PFSK-1 (cell line): ENCODE data around the gene MAPK12.

Source experiments
- FOXP2 ChIP-seq: optimal IDR thresholded peaks from 2 replicates; pipeline ENCODE3; 2011; ENCODE audit warnings: borderline replicate concordance, control low read depth, inconsistent platforms; ENCODE audit not compliant: insufficient read depth; ENCODE audit errors: extremely low read length, extremely low read depth
- POLR2AphosphoS5 ChIP-seq: IDR thresholded peaks from 2 replicates; pipeline ENCODE4 v1.6.1; 2012; ENCODE audit warnings: low read depth, mild to moderate bottlenecking, control low read depth, low read length, moderate library complexity
- SIN3A ChIP-seq: IDR thresholded peaks from 2 replicates; pipeline ENCODE4 v1.6.1; 2012; ENCODE audit warnings: mild to moderate bottlenecking, low read length, moderate library complexity, borderline replicate concordance; ENCODE audit not compliant: insufficient read depth
- TAF1 ChIP-seq: IDR thresholded peaks from 2 replicates; pipeline ENCODE4 v1.6.1; 2012; ENCODE audit warnings: low read length, control low read depth, borderline replicate concordance; ENCODE audit not compliant: insufficient read depth
- TF ChIP-seq, protein P1 (sequence below), 2 experiments: IDR thresholded peaks; 2 replicates each; pipeline versions ENCODE4 v1.6.1 to v1.8.0; 2011 to 2012; ENCODE audit warnings: low read depth in 2 of 2, low read length in 2 of 2, control low read depth in 1 of 2, inconsistent platforms in 1 of 2, mild to moderate bottlenecking in 1 of 2, moderate library complexity in 1 of 2; ENCODE audit not compliant: insufficient read depth in 1 of 2

The MAPK12 gene

DNA sequence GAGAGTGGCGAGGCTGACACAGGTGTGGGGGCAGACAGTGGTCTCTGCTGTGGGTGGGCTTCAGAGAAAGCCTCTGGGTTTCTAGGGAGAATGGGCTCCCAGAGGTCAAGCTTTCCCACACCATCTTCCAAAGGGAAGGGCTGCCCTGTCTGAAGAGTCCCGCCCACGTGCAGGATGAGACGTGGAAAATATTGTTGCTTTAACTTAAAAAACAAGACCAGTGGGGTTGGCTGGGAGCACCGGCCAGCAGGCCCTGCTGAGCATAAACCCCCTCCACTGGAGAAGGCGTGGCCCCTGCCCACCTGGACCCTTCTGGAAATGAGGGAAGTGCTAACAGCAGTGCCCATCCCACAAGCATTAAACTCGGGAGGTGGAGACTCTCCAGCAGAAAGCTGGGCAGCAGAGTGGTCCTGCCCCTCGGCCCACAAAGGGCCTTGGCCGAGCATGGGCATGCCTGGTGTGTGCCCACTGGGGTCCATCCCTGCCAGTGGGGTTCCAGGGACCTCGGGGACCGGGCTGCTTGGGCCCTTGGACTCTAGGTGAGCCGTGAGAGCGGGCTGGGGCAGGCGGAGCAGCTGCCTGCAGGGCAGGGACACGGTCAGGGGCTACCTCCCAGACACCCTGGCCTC is 45.3 kb downstream of the MAPK12 start:
- TF ChIP-seq FOXP2 = no peak
- TF ChIP-seq SIN3A = no peak
- TF ChIP-seq TAF1 = no peak
- no peak for TF ChIP-seq POLR2AphosphoS5
- TF ChIP-seq, protein P1, sequence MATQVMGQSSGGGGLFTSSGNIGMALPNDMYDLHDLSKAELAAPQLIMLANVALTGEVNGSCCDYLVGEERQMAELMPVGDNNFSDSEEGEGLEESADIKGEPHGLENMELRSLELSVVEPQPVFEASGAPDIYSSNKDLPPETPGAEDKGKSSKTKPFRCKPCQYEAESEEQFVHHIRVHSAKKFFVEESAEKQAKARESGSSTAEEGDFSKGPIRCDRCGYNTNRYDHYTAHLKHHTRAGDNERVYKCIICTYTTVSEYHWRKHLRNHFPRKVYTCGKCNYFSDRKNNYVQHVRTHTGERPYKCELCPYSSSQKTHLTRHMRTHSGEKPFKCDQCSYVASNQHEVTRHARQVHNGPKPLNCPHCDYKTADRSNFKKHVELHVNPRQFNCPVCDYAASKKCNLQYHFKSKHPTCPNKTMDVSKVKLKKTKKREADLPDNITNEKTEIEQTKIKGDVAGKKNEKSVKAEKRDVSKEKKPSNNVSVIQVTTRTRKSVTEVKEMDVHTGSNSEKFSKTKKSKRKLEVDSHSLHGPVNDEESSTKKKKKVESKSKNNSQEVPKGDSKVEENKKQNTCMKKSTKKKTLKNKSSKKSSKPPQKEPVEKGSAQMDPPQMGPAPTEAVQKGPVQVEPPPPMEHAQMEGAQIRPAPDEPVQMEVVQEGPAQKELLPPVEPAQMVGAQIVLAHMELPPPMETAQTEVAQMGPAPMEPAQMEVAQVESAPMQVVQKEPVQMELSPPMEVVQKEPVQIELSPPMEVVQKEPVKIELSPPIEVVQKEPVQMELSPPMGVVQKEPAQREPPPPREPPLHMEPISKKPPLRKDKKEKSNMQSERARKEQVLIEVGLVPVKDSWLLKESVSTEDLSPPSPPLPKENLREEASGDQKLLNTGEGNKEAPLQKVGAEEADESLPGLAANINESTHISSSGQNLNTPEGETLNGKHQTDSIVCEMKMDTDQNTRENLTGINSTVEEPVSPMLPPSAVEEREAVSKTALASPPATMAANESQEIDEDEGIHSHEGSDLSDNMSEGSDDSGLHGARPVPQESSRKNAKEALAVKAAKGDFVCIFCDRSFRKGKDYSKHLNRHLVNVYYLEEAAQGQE (IDR thresholded peaks at IDR 0.05; ENCODE audit: insufficient read depth in 1 of 2, low read depth in 2 of 2, low read length in 2 of 2) = no peak

DNA sequence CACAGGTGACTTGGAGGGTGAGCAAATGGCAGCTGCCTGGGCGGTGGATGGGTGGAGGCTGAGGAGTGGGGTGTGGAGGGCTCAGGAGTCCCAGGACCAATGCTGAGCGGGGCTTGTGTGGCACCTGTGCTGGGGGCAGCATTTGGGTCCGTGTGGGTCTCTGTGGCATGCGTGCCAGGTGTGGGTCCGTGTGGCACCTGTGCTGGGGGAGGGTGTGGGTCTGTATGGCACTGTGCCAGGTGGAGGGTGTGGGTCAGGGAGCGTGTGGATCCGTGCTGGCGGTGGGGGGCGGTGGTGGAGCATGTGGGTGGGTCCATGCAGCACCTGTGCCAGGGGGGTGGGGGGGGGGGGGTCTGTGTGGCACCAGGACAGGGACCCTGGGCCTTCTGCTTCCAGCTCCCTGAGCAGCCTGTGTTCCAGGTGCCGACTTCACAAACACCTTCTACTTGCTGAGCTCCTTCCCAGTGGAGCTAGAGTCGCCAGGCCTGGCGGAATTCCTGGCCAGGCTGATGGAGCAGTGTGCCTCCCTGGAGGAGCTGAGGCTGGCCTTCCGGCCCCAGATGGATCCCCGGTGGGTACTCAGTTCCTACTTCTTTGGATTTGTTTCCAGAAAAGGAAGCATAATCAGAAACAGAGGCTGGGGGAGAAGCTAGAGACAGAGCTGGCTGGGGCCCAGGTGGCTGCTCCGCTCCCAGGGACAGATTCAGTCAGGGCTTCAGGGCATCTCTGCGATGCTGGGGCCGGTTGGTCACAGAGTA is 46.0 kb downstream of the MAPK12 start:
- TF ChIP-seq SIN3A (no peak), FOXP2 (no peak)

DNA sequence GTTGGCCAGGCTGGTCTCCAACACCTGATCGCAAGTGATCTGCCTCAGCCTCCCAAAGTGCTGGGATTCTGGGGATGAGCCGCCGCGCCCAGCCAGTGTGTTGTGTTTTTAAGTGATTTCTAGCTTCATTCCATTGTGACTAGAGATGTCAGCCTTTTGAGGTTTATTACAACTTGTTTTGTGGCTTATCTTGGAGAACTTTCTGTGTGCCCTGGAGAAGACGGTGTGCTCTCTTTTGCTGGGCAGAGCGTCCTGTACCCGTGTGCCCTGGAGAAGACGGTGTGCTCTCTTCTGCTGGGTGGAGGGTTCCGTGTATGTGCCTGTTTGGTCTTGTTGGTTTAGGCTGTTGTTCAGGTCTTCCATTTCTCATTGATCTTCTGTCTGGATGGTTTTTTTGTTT is 48.2 kb downstream of the MAPK12 start:
- TF ChIP-seq, protein P1 (IDR thresholded peaks at IDR 0.05; ENCODE audit: insufficient read depth in 1 of 2, low read depth in 2 of 2, low read length in 2 of 2) = no peak
- TF ChIP-seq FOXP2 (no peak), POLR2AphosphoS5 (no peak), TAF1 (no peak), SIN3A (no peak)

DNA sequence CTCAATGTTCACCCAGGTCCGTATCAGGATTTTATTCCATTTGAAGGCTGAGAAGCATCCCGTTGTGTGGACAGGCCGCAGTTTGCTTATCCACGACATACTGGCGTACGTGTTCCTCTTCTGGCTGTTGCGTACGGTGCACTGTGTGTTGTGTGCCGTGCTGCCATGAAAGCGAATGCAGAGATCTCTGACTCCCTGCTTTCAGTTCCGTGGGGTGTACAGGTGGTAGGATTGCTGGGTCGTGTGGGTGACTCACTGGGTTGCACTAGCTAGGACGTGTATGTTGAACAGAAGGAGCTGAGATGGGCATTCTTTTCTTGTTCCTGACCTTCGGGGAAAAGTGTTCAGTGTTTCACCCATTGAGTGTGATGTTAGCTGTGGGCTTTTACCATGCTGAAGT is 50.3 kb downstream of the MAPK12 start:
- no peak for TF ChIP-seq FOXP2
- TF ChIP-seq SIN3A = no peak
- TF ChIP-seq, protein P1 (IDR thresholded peaks at IDR 0.05; ENCODE audit: insufficient read depth in 1 of 2, low read depth in 2 of 2, low read length in 2 of 2) = no peak
- no peak for TF ChIP-seq POLR2AphosphoS5
- TF ChIP-seq TAF1 = no peak

DNA sequence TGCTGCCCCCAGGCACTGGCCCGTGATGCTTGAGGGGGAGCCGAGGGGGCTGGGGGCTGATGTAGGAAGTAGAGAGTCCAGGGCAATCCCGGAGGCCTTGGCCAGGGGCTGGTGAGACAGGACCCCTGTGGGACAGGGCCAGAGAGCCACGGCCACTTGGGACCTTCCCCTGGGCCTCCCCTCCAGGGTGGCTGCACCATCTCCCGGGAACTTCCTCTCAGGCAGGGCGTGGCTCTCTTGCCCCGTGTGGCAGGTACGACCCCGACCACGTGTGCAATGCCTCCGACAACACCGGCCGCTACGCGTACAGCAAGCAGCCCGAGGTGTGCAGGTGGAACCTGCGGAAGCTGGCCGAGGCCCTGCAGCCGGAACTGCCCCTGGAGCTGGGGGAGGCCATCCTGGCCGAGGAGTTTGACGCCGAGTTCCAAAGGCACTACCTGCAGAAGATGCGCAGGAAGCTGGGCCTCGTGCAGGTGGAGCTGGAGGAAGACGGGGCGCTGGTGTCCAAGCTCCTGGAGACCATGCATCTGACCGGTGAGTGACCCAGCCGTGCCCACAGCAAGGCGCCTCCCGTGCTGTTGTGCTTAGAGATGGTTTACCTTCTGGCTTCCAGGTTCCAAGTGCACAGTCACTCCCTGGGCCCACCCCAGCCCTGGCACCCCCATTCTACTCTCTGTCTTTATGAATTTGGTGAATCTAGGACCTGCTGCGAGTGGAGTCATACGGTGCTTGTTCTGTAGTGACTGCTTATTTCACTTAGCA is 50.9 kb downstream of the MAPK12 start:
- no peak for TF ChIP-seq POLR2AphosphoS5
- TF ChIP-seq, protein P1 (IDR thresholded peaks at IDR 0.05; ENCODE audit: insufficient read depth in 1 of 2, low read depth in 2 of 2, low read length in 2 of 2) = no peak
- no peak for TF ChIP-seq TAF1
- TF ChIP-seq FOXP2 = no peak
- TF ChIP-seq SIN3A = no peak
